Activated T-cell treated with anti-CD3 and anti-CD28 coated beads, Interleukin-2, amount 50 U/mL, for 1 hour (primary cell): Measurements from ENCODE around the gene PLCB1.

Experiments used
- DNase-seq: peaks from one replicate; pipeline ENCODE4 v3.0.0-alpha.2; 2020

Gene PLCB1

GRCh38 chr20:8924539-8924938, 792.5 kb downstream of the PLCB1 start:
- DNase-seq: no peak

- no peak for DNase-seq
Measured at GRCh38 chr20:8930726-8931125, 798.7 kb downstream of the PLCB1 start.

- no peak for DNase-seq
Measured at GRCh38 chr20:8932192-8933165, 800.4 kb downstream of the PLCB1 start.

- no peak for DNase-seq
Measured at GRCh38 chr20:8933381-8933807, 801.3 kb downstream of the PLCB1 start.

GRCh38 chr20:8934362-8934761, 802.3 kb downstream of the PLCB1 start:
- DNase-seq: no peak
